GM21381 (cell line): Measurements from ENCODE around the gene FAM117B.
"Not testable (repeated sequence)": the region's sequence is repeated elsewhere in the genome, so short reads cannot be mapped to it uniquely, and the experiment has no call there.

Experiments
- ATAC-seq: cut with Tn5 transposase; IDR thresholded peaks from one replicate; pipeline ENCODE4 v1.9.1; 2021; ENCODE audit warnings: mild to moderate bottlenecking, moderate library complexity; ENCODE audit not compliant: unreplicated experiment

Gene FAM117B

GRCh38 chr2:202700075-202700901, 65.5 kb downstream of the FAM117B start:
- ATAC-seq: no peak

- no peak for ATAC-seq
Measured at GRCh38 chr2:202703091-202703490, 68.3 kb downstream of the FAM117B start.

GRCh38 chr2:202704248-202704647, 69.5 kb downstream of the FAM117B start:
- ATAC-seq: no peak

- ATAC-seq: no peak
Measured at GRCh38 chr2:202705446-202706020, 70.8 kb downstream of the FAM117B start.

- not testable (repeated sequence) for ATAC-seq
Measured at GRCh38 chr2:202714971-202715935, 80.5 kb downstream of the FAM117B start.

GRCh38 chr2:202716114-202716718, 81.4 kb downstream of the FAM117B start:
- no peak for ATAC-seq

GRCh38 chr2:202716953-202717597, 82.3 kb downstream of the FAM117B start:
- ATAC-seq: no peak

GRCh38 chr2:202717598-202718310, 83.0 kb downstream of the FAM117B start:
- no peak for ATAC-seq

- no peak for ATAC-seq
Measured at GRCh38 chr2:202718614-202719013, 83.8 kb downstream of the FAM117B start.

- no peak for ATAC-seq
Measured at GRCh38 chr2:202720226-202720625, 85.5 kb downstream of the FAM117B start.

- ATAC-seq: no peak
Measured at GRCh38 chr2:202721621-202722020, 86.9 kb downstream of the FAM117B start.

- no peak for ATAC-seq
Measured at GRCh38 chr2:202723746-202724145, 89.0 kb downstream of the FAM117B start.

- no peak for ATAC-seq
Measured at GRCh38 chr2:202726070-202726469, 91.3 kb downstream of the FAM117B start.

GRCh38 chr2:202736826-202737225, 102.1 kb downstream of the FAM117B start:
- ATAC-seq: no peak

GRCh38 chr2:202743613-202744012, 108.8 kb downstream of the FAM117B start:
- no peak for ATAC-seq

- ATAC-seq: no peak
Measured at GRCh38 chr2:202749477-202749876, 114.7 kb downstream of the FAM117B start.

GRCh38 chr2:202750763-202751427, 116.1 kb downstream of the FAM117B start:
- ATAC-seq: no peak

- ATAC-seq: no peak
Measured at GRCh38 chr2:202752071-202752470, 117.3 kb downstream of the FAM117B start.

- no peak for ATAC-seq
Measured at GRCh38 chr2:202754936-202755335, 120.2 kb downstream of the FAM117B start.
